ENCODE results near the gene SERPINB1. TPM values are rescaled to one million over a fixed set of nuclear protein-coding genes. Genes with fewer than 3 reads are reported as not detected.

The SERPINB1 gene
- total and polyA plus RNA-seq, 2 donors from 2014 or later, result 37.4 to 86.4 TPM

DNA sequence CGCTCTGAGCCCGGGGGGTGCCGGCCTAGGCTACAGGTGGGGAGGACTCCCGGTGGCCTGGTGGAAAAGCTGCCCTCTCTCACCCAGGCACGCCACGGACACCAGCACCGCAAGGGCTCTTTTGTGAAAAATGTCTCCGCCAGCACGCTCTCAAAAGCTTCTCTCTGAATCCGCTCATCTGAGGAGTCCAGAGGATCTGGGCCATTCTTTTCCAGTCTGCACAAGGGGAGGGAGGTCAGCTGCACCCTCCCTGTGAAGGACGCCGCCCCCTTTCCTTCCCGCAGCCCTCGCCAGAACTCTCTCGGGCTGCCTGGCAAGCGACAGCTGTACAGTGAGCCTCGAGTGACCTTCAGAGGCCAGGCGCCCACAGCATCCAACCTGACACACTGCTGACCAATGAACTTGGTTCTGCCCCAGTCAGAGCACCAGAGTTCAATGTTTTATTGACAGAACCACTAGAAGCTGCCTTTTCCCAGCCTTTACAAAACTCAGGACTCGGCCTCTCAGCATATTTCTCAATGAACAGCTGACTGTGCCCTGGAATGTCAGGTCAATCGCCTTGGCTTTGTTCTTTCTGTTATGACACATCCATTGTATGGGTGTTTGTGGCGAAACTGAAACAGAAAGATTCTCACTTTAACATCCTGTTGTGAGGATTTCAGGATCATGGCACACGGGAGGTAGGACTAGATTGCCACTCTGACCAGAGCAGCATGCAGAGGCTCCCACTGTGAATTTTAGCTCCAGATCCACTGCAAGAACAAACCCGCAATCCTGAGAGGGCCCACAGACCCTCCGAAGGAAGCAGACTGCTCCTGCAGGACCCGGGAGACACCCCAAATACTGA lies 34.8 kb upstream of the SERPINB1 start:
- Histone ChIP-seq H3K27me3 (ENCODE audit: control insufficient read depth, insufficient read depth, low read length) (no peaks in the 10 kb centered on the region), H3K36me3 (ENCODE audit: control insufficient read depth in 2 of 3, insufficient read depth in 3 of 3, low read length in 3 of 3) (no peaks in the 10 kb centered on the region), H3K9ac (ENCODE audit: low read length in 3 of 3) (peak overlapping the region in 2 of 3 donors; percentile 15 to 47), H3K9me3 (ENCODE audit: control insufficient read depth in 2 of 3, insufficient read depth in 1 of 3, low read length in 3 of 3) (no peaks in the 10 kb centered on the region), H3K4me3 (ENCODE audit: low read length in 3 of 3) (peak overlapping the region; percentile 16 to 50 (median 40)), H3K27ac (ENCODE audit: low read depth in 2 of 2, low read length in 2 of 2) (peak overlapping the region; percentile 68 to 93), H3K4me1 (ENCODE audit: control insufficient read depth in 2 of 3, insufficient read depth in 2 of 3, low read depth in 1 of 3, low read length in 3 of 3) (peaks cover 0 to 20% (median 8%) of the 10 kb centered on the region in 3 donors)
- intact Hi-C loops (cut with DNase I), result no loop called here
- no peak for TF ChIP-seq CTCF (IDR thresholded peaks at IDR 0.05; ENCODE audit: borderline replicate concordance, extremely low read depth, insufficient read depth)
- DNase-seq, result peak; percentile 61 to 93 (median 77)
- FAIRE-seq, result no peak

GRCh38 chr6:2875359-2876191 lies 33.9 kb upstream of the SERPINB1 start:
- peak overlapping the region; percentile 11 to 53 (median 41) for H3K9ac ChIP-seq (ENCODE audit: low read length in 3 of 3)

DNA sequence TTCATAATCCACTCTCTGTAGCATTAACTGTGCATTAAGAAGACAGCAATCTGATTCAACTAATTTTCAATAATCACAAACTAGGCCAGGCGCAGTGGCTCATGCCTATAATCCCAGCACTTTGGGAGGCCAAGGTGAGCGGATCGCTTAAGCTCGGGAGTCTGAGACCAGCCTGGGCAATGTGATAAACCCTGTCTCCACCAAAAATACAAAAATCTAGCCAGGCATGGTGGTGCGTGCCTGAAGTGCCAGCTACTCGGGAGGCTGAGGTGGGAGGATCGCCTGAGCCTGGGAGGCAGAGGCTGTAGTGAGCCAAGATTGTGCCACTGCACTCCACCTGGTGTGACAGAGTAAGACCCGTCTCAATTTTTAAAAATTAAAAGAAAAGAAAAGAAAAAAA lies 32.0 kb upstream of the SERPINB1 start:
- H3K36me3 ChIP-seq (ENCODE audit: control insufficient read depth in 2 of 3, insufficient read depth in 3 of 3, low read length in 3 of 3), result no peaks in the 10 kb centered on the region
- no peaks in the 10 kb centered on the region for H3K27me3 ChIP-seq (ENCODE audit: control insufficient read depth, insufficient read depth, low read length)
- TF ChIP-seq CTCF (IDR thresholded peaks at IDR 0.05; ENCODE audit: borderline replicate concordance, extremely low read depth, insufficient read depth), result no peak
- no peak overlapping the region for H3K27ac ChIP-seq (ENCODE audit: low read depth in 2 of 2, low read length in 2 of 2)
- H3K4me1 ChIP-seq (ENCODE audit: control insufficient read depth in 2 of 3, insufficient read depth in 2 of 3, low read depth in 1 of 3, low read length in 3 of 3), result peaks cover 0 to 20% (median 8%) of the 10 kb centered on the region in 3 donors
- no peak for FAIRE-seq
- DNase-seq, result no peak
- intact Hi-C loops (cut with DNase I), result no loop called here
- no peak overlapping the region for H3K9ac ChIP-seq (ENCODE audit: low read length in 3 of 3)
- H3K9me3 ChIP-seq (ENCODE audit: control insufficient read depth in 2 of 3, insufficient read depth in 1 of 3, low read length in 3 of 3), result no peaks in the 10 kb centered on the region
- H3K4me3 ChIP-seq (ENCODE audit: low read length in 3 of 3), result no peak overlapping the region

More at GRCh38 chr6:2875359-2876191, 33.9 kb upstream of the SERPINB1 start:
- no peaks in the 10 kb centered on the region for H3K27me3 ChIP-seq (ENCODE audit: control insufficient read depth, insufficient read depth, low read length)
- FAIRE-seq (no peak), DNase-seq (peak; percentile 57 to 87 (median 64))
- H3K36me3 ChIP-seq (ENCODE audit: control insufficient read depth in 2 of 3, insufficient read depth in 3 of 3, low read length in 3 of 3), result no peaks in the 10 kb centered on the region
- no peaks in the 10 kb centered on the region for H3K9me3 ChIP-seq (ENCODE audit: control insufficient read depth in 2 of 3, insufficient read depth in 1 of 3, low read length in 3 of 3)
- TF ChIP-seq CTCF (IDR thresholded peaks at IDR 0.05; ENCODE audit: borderline replicate concordance, extremely low read depth, insufficient read depth), result no peak
- H3K4me3 ChIP-seq (ENCODE audit: low read length in 3 of 3), result peak overlapping the region; percentile 60 to 64 (median 63)
- intact Hi-C loops (cut with DNase I), result no loop called here
- peaks cover 0 to 20% (median 8%) of the 10 kb centered on the region in 3 donors for H3K4me1 ChIP-seq (ENCODE audit: control insufficient read depth in 2 of 3, insufficient read depth in 2 of 3, low read depth in 1 of 3, low read length in 3 of 3)
- peak overlapping the region in 1 of 2 donors; percentile 93 for H3K27ac ChIP-seq (ENCODE audit: low read depth in 2 of 2, low read length in 2 of 2)

All from kidney (tissue), 14 donors.